Stimulated activated CD8-positive, alpha-beta memory T cell treated with anti-CD3 and anti-CD28 coated beads, Interleukin-2, amount 100 ng/mL, for 48 hours (primary cell): ENCODE results near the gene PDE4A.
"Not testable (repeated sequence)": the region's sequence is repeated elsewhere in the genome, so short reads cannot be mapped to it uniquely, and the experiment has no call there.

Experiments
- DNase-seq, 2 donors: peaks; one replicate each; pipeline ENCODE4 v3.0.0-alpha.2; 2020; ENCODE audit warnings: low read depth in 2 of 2

The PDE4A gene

GRCh38 chr19:10420444-10421239 lies at the start of gene PDE4A:
TSS of gene PDE4A (plus strand) at chr19:10420538. CDS start at chr19:10420765, 227 bp downstream.
- peak; percentile 54 to 68 for DNase-seq

- DNase-seq, result no peak
Observed at GRCh38 chr19:10372690-10373089, 47.6 kb upstream of the PDE4A start.

GRCh38 chr19:10374931-10375330 lies 45.4 kb upstream of the PDE4A start:
- DNase-seq, result no peak

- not testable (repeated sequence) for DNase-seq
Observed at GRCh38 chr19:10377140-10377640, 43.1 kb upstream of the PDE4A start.

GRCh38 chr19:10378124-10378523 lies 42.2 kb upstream of the PDE4A start:
- no peak for DNase-seq

- DNase-seq, result no peak
Observed at GRCh38 chr19:10379880-10380312, 40.4 kb upstream of the PDE4A start.

GRCh38 chr19:10380313-10381102 lies 39.8 kb upstream of the PDE4A start, which contains the start of gene TYK2:
TSS of gene TYK2 (minus strand) at chr19:10380572. CDS start at chr19:10378406, 2,166 bp downstream.
- DNase-seq, result peak; percentile 92 to 94

GRCh38 chr19:10383223-10383499 lies 37.2 kb upstream of the PDE4A start:
- DNase-seq, result not testable (repeated sequence)

- DNase-seq, result no peak
Observed at GRCh38 chr19:10384580-10384979, 35.8 kb upstream of the PDE4A start.

GRCh38 chr19:10388957-10389356 lies 31.4 kb upstream of the PDE4A start:
- peak; percentile 69 to 72 for DNase-seq

- no peak for DNase-seq
Observed at GRCh38 chr19:10389863-10390262, 30.5 kb upstream of the PDE4A start.

GRCh38 chr19:10390652-10391286 lies 29.6 kb upstream of the PDE4A start:
- no peak for DNase-seq

- no peak for DNase-seq
Observed at GRCh38 chr19:10392120-10392519, 28.2 kb upstream of the PDE4A start.

- DNase-seq, result no peak
Observed at GRCh38 chr19:10393137-10393536, 27.2 kb upstream of the PDE4A start.

- no peak for DNase-seq
Observed at GRCh38 chr19:10395003-10395402, 25.3 kb upstream of the PDE4A start.

GRCh38 chr19:10395436-10395835 lies 24.9 kb upstream of the PDE4A start:
- DNase-seq, result no peak

GRCh38 chr19:10395917-10396316 lies 24.4 kb upstream of the PDE4A start:
- DNase-seq, result no peak

GRCh38 chr19:10398819-10399218 lies 21.5 kb upstream of the PDE4A start:
- no peak for DNase-seq

- not testable (repeated sequence) for DNase-seq
Observed at GRCh38 chr19:10399340-10399739, 21.0 kb upstream of the PDE4A start.

- no peak for DNase-seq
Observed at GRCh38 chr19:10399878-10400277, 20.5 kb upstream of the PDE4A start.

- DNase-seq, result no peak
Observed at GRCh38 chr19:10402441-10403038, 17.8 kb upstream of the PDE4A start.
